Fibroblast of the conjunctiva (primary cell): ENCODE data around the gene HDGF.

ENCODE experiments used
- DNase-seq: peaks from one replicate; pipeline ENCODE4 v3.0.0-alpha.2; 2010; ENCODE audit warnings: low read depth

HDGF gene

GRCh38 chr1:156725683-156726280, 25.7 kb downstream of the HDGF start:
- DNase-seq: peak; percentile 89

GRCh38 chr1:156721535-156721934, 29.9 kb downstream of the HDGF start:
- DNase-seq: no peak

- DNase-seq: no peak
Observed at GRCh38 chr1:156721131-156721530, 30.3 kb downstream of the HDGF start.

GRCh38 chr1:156717351-156717750, 34.1 kb downstream of the HDGF start:
- no peak for DNase-seq

GRCh38 chr1:156714830-156715229, 36.6 kb downstream of the HDGF start:
- DNase-seq: no peak

- DNase-seq: no peak
Observed at GRCh38 chr1:156712626-156713025, 38.8 kb downstream of the HDGF start.

GRCh38 chr1:156711011-156711817, 40.3 kb downstream of the HDGF start:
- no peak for DNase-seq

GRCh38 chr1:156709757-156710489, 41.6 kb downstream of the HDGF start:
- no peak for DNase-seq

GRCh38 chr1:156709031-156709430, 42.4 kb downstream of the HDGF start:
- DNase-seq: no peak

- DNase-seq: no peak
Observed at GRCh38 chr1:156708218-156708661, 43.2 kb downstream of the HDGF start.

GRCh38 chr1:156707417-156708217, 43.9 kb downstream of the HDGF start:
- DNase-seq: no peak

GRCh38 chr1:156706657-156707416, 44.6 kb downstream of the HDGF start:
- DNase-seq: peak; percentile 84

GRCh38 chr1:156705918-156706656, 45.4 kb downstream of the HDGF start:
- DNase-seq: no peak

GRCh38 chr1:156705321-156705917, 46.1 kb downstream of the HDGF start, which contains the start of gene CRABP2:
Gene CRABP2, minus strand, starts transcription at chr1:156705583. Its CDS starts 137 bp downstream, at chr1:156705446.
- DNase-seq: no peak

- DNase-seq: no peak
Observed at GRCh38 chr1:156704930-156705320, 46.5 kb downstream of the HDGF start.

GRCh38 chr1:156704166-156704711, 47.2 kb downstream of the HDGF start:
- DNase-seq: no peak

GRCh38 chr1:156703741-156704140, 47.7 kb downstream of the HDGF start:
- no peak for DNase-seq

- DNase-seq: no peak
Observed at GRCh38 chr1:156703336-156703735, 48.1 kb downstream of the HDGF start.

- DNase-seq: no peak
Observed at GRCh38 chr1:156700736-156701531, 50.5 kb downstream of the HDGF start.
